ENCODE results near the gene KCNJ5.

Gene KCNJ5

GRCh38 chr11:128882451-128882850, 8.7 kb upstream of the KCNJ5 start:
- Histone ChIP-seq H3K4me1 (ENCODE audit: insufficient read depth, low read length, severe bottlenecking) (no peaks in the 10 kb centered on the region), H3K27me3 (ENCODE audit: insufficient read depth, low read length) (no peaks in the 10 kb centered on the region), H2AFZ (ENCODE audit: low read length) (no peak overlapping the region), H4K20me1 (ENCODE audit: insufficient read depth, low read length) (no peaks in the 10 kb centered on the region), H3K9ac (ENCODE audit: low read length) (no peak overlapping the region), H3K27ac (ENCODE audit: low read depth, low read length, poor library complexity, severe bottlenecking) (no peak overlapping the region), H3K79me2 (ENCODE audit: insufficient read depth, low read length) (no peaks in the 10 kb centered on the region), H3K9me3 (ENCODE audit: low read length) (no peaks in the 10 kb centered on the region), H3K36me3 (ENCODE audit: insufficient read depth, low read length) (no peaks in the 10 kb centered on the region), H3K4me2 (ENCODE audit: low read length) (no peak overlapping the region), H3K4me3 (ENCODE audit: low read depth, low read length, poor library complexity, severe bottlenecking) (no peak overlapping the region), H3F3A (ENCODE audit: insufficient read depth, low read length) (no peaks in the 10 kb centered on the region), H3K9me2 (ENCODE audit: low read depth, low read length) (no peaks in the 10 kb centered on the region)
- TF ChIP-seq CTCF (IDR thresholded peaks at IDR 0.05; ENCODE audit: low read length) (no peak), EZH2 (IDR thresholded peaks at IDR 0.05; ENCODE audit: borderline replicate concordance, low read length) (no peak)

GRCh38 chr11:128884054-128884453, 7.1 kb upstream of the KCNJ5 start:
- H3K27ac ChIP-seq (ENCODE audit: low read depth, low read length, poor library complexity, severe bottlenecking) = no peak overlapping the region
- H4K20me1 ChIP-seq (ENCODE audit: insufficient read depth, low read length) = no peaks in the 10 kb centered on the region
- H3K27me3 ChIP-seq (ENCODE audit: insufficient read depth, low read length) = no peaks in the 10 kb centered on the region
- no peaks in the 10 kb centered on the region for H3K36me3 ChIP-seq (ENCODE audit: insufficient read depth, low read length)
- no peak overlapping the region for H2AFZ ChIP-seq (ENCODE audit: low read length)
- no peak overlapping the region for H3K4me2 ChIP-seq (ENCODE audit: low read length)
- H3K9ac ChIP-seq (ENCODE audit: low read length) = no peak overlapping the region
- no peak overlapping the region for H3K4me3 ChIP-seq (ENCODE audit: low read depth, low read length, poor library complexity, severe bottlenecking)
- H3F3A ChIP-seq (ENCODE audit: insufficient read depth, low read length) = no peaks in the 10 kb centered on the region
- no peaks in the 10 kb centered on the region for H3K79me2 ChIP-seq (ENCODE audit: insufficient read depth, low read length)
- TF ChIP-seq EZH2 (IDR thresholded peaks at IDR 0.05; ENCODE audit: borderline replicate concordance, low read length) = no peak
- H3K9me3 ChIP-seq (ENCODE audit: low read length) = no peaks in the 10 kb centered on the region
- no peaks in the 10 kb centered on the region for H3K4me1 ChIP-seq (ENCODE audit: insufficient read depth, low read length, severe bottlenecking)
- H3K9me2 ChIP-seq (ENCODE audit: low read depth, low read length) = no peaks in the 10 kb centered on the region

GRCh38 chr11:128884703-128885338, 6.3 kb upstream of the KCNJ5 start:
- TF ChIP-seq EZH2 (IDR thresholded peaks at IDR 0.05; ENCODE audit: borderline replicate concordance, low read length) (no peak), CTCF (IDR thresholded peaks at IDR 0.05; ENCODE audit: low read length) (peak; percentile 67)
- no peak overlapping the region for H2AFZ ChIP-seq (ENCODE audit: low read length)
- no peaks in the 10 kb centered on the region for H3F3A ChIP-seq (ENCODE audit: insufficient read depth, low read length)
- H3K4me1 ChIP-seq (ENCODE audit: insufficient read depth, low read length, severe bottlenecking) = no peaks in the 10 kb centered on the region
- H3K4me2 ChIP-seq (ENCODE audit: low read length) = no peak overlapping the region
- H4K20me1 ChIP-seq (ENCODE audit: insufficient read depth, low read length) = no peaks in the 10 kb centered on the region
- H3K9me2 ChIP-seq (ENCODE audit: low read depth, low read length) = no peaks in the 10 kb centered on the region
- H3K4me3 ChIP-seq (ENCODE audit: low read depth, low read length, poor library complexity, severe bottlenecking) = no peak overlapping the region
- H3K27me3 ChIP-seq (ENCODE audit: insufficient read depth, low read length) = no peaks in the 10 kb centered on the region
- H3K79me2 ChIP-seq (ENCODE audit: insufficient read depth, low read length) = no peaks in the 10 kb centered on the region
- no peaks in the 10 kb centered on the region for H3K36me3 ChIP-seq (ENCODE audit: insufficient read depth, low read length)
- H3K9me3 ChIP-seq (ENCODE audit: low read length) = no peaks in the 10 kb centered on the region
- no peak overlapping the region for H3K9ac ChIP-seq (ENCODE audit: low read length)
- H3K27ac ChIP-seq (ENCODE audit: low read depth, low read length, poor library complexity, severe bottlenecking) = no peak overlapping the region
